HepG2 (cell line): ENCODE measurements around the gene SLC2A14. TPM values are rescaled to one million over a fixed set of nuclear protein-coding genes. Genes with fewer than 3 reads are reported as not detected.
"Not testable (repeated sequence)": the region's sequence is repeated elsewhere in the genome, so short reads cannot be mapped to it uniquely, and the experiment has no call there.

Experiments
- ARID4A ChIP-seq: sonication (generic); formaldehyde crosslinking; IDR thresholded peaks from 2 replicates; pipeline ENCODE4 v1.5.0; 2020; ENCODE audit warnings: mild to moderate bottlenecking, missing genetic modification reagents, borderline replicate concordance
- ASH2L ChIP-seq: fragments of 300-600, 200-600 bp; sonication (generic); IDR thresholded peaks from 2 replicates; pipeline ENCODE4 v1.7.0; 2017; ENCODE audit warnings: low read depth, mild to moderate bottlenecking, moderate library complexity, mixed read lengths, low read length; ENCODE audit not compliant: insufficient read length
- ATF1 ChIP-seq: IDR thresholded peaks from 2 replicates; pipeline ENCODE4 v1.6.1; 2016; ENCODE audit warnings: mild to moderate bottlenecking, control low read depth
- ATF7 ChIP-seq, 2 experiments: fragments of 450-650 bp in 1 of 2; sonication (generic) in 1 of 2; formaldehyde crosslinking in 1 of 2; IDR thresholded peaks; 2 replicates each; pipeline versions ENCODE4 v1.4.0 to v1.6.1; 2016 to 2020; ENCODE audit warnings: antibody characterized with exemption in 1 of 2, mild to moderate bottlenecking in 1 of 2, missing genetic modification reagents in 1 of 2
- DMAP1 ChIP-seq: IDR thresholded peaks from 2 replicates; pipeline ENCODE4 v1.6.1; 2016
- HDAC2 ChIP-seq: sonication (generic); formaldehyde crosslinking; IDR thresholded peaks from 2 replicates; pipeline ENCODE4 v1.4.0; 2020; ENCODE audit warnings: missing genetic modification reagents
- MXD4 ChIP-seq: IDR thresholded peaks from 2 replicates; pipeline ENCODE4 v1.6.1; 2016; ENCODE audit warnings: mild to moderate bottlenecking, missing biosample characterization, missing genetic modification reagents
- MXI1 ChIP-seq: IDR thresholded peaks from 3 replicates; pipeline ENCODE4 v1.6.1; 2012; ENCODE audit warnings: low read depth, low read length, inconsistent platforms, borderline replicate concordance
- NR2F1 ChIP-seq, 2 experiments: fragments of 450-650 bp in 1 of 2; formaldehyde crosslinking in 1 of 2; IDR thresholded peaks; 2 replicates each; pipeline versions ENCODE4 v1.5.0 to v1.6.1; 2016 to 2020; ENCODE audit warnings: mild to moderate bottlenecking in 1 of 2, missing compliant biosample characterization in 1 of 2, missing genetic modification reagents in 1 of 2, moderate library complexity in 1 of 2
- ONECUT2 ChIP-seq: sonication (generic); formaldehyde crosslinking; IDR thresholded peaks from 2 replicates; pipeline ENCODE4 v1.4.0; 2020; ENCODE audit warnings: missing genetic modification reagents
- PITX1 ChIP-seq: sonication (generic); formaldehyde crosslinking; IDR thresholded peaks from 2 replicates; pipeline ENCODE4 v1.5.1; 2020; ENCODE audit warnings: mild to moderate bottlenecking, missing genetic modification reagents
- RARA ChIP-seq: IDR thresholded peaks from 2 replicates; pipeline ENCODE4 v1.6.1; 2016; ENCODE audit warnings: missing genetic modification reagents, missing compliant biosample characterization
- SKI ChIP-seq: fragments of 450-650 bp; IDR thresholded peaks from one replicate; pipeline ENCODE4 v1.6.1; 2018; ENCODE audit warnings: mild to moderate bottlenecking; ENCODE audit not compliant: partially characterized antibody
- TCF7L2 ChIP-seq: IDR thresholded peaks from 2 replicates; pipeline ENCODE4 v1.6.1; 2011; ENCODE audit warnings: mild to moderate bottlenecking, low read depth, low read length, moderate library complexity
- ZEB1 ChIP-seq: IDR thresholded peaks from 2 replicates; pipeline ENCODE4 v1.6.1; 2012; ENCODE audit warnings: mild to moderate bottlenecking, low read depth, inconsistent platforms; ENCODE audit not compliant: insufficient replicate concordance
- ZFP36L1 ChIP-seq: sonication (generic); formaldehyde crosslinking; IDR thresholded peaks from 2 replicates; pipeline ENCODE4 v1.8.0; 2022; ENCODE audit warnings: mild to moderate bottlenecking, missing genetic modification reagents, moderate library complexity
- polyA plus RNA-seq, 8 experiments: library from polyadenylated mRNA; depleted of rRNA in 3 of 8; stranded (reverse) in 7 of 8; unstranded in 1 of 8; fragments of >200 nt; fragmentation: Illumina TruSeq in 4 of 8; extraction: Trizol in 4 of 8; gene quantifications; 2 replicates each; pipeline versions ENCODE4 v1.2.1 to v1.2.3, GENCODE V29; 2011 to 2016; ENCODE audit warnings: low read depth in 4 of 8, missing spikeins in 1 of 8, mixed read lengths in 1 of 8; ENCODE audit not compliant: insufficient read depth in 1 of 8
- total RNA-seq, 5 experiments: library from RNA; depleted of rRNA; stranded (reverse); fragments of >200 nt; fragmentation: Illumina TruSeq; extraction: Trizol; gene quantifications; 2 replicates each; pipeline ENCODE4 v1.2.3, GENCODE V29; 2016; ENCODE audit warnings: low read depth in 1 of 5
- TF ChIP-seq, protein P1 (sequence below): sonication (generic); formaldehyde crosslinking; IDR thresholded peaks from 2 replicates; pipeline ENCODE4 v1.8.0; 2022; ENCODE audit warnings: missing genetic modification reagents, mild to moderate bottlenecking, moderate library complexity, borderline replicate concordance
- TF ChIP-seq, protein P2 (sequence below): IDR thresholded peaks from 2 replicates; pipeline ENCODE4 v1.6.1; 2012; ENCODE audit warnings: low read depth, low read length, improper control_type of control experiment
- TF ChIP-seq, protein P3 (sequence below): sonication (generic); formaldehyde crosslinking; IDR thresholded peaks from 2 replicates; pipeline ENCODE4 v1.4.0; 2020; ENCODE audit warnings: missing genetic modification reagents

SLC2A14 gene
- total and polyA plus RNA-seq, 2 of the 13 experiments (the other 11 are each of a cell fraction or from before 2014, with no cell fraction given): 7.7 to 39.0 TPM

DNA sequence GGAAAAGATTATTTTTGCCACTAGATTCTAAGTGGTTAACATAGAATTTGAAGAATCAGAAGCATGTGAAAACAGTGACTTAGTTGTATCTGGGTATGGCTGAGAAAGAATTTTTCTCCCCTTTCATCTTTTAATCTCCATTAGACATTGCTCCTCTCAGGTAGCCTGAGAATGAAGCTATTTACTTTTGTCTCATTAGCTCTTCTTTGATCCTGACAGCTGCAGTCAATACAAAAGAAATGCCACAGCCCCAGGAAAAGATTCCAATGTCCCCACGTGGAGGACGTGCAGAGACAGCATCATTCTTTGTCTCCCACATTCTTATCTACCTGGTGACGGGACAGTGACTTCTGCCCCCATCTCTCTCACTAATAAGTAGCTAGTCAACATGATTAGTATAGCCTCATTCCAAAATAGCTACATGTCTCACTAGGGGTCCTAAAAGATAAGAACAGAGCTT lies 21.1 kb downstream of the SLC2A14 start (continued):
- TF ChIP-seq, protein P1, sequence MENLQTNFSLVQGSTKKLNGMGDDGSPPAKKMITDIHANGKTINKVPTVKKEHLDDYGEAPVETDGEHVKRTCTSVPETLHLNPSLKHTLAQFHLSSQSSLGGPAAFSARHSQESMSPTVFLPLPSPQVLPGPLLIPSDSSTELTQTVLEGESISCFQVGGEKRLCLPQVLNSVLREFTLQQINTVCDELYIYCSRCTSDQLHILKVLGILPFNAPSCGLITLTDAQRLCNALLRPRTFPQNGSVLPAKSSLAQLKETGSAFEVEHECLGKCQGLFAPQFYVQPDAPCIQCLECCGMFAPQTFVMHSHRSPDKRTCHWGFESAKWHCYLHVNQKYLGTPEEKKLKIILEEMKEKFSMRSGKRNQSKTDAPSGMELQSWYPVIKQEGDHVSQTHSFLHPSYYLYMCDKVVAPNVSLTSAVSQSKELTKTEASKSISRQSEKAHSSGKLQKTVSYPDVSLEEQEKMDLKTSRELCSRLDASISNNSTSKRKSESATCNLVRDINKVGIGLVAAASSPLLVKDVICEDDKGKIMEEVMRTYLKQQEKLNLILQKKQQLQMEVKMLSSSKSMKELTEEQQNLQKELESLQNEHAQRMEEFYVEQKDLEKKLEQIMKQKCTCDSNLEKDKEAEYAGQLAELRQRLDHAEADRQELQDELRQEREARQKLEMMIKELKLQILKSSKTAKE (CRISPR knock-in tag): 0 out of 2 replicates have a peak, but pooled peaks have one; percentile 62
- peak; percentile 49 for TF ChIP-seq ASH2L
- TF ChIP-seq DMAP1 (CRISPR knock-in tag): peak; percentile 63; the same call in 1 of the 2 replicates
- TF ChIP-seq ATF1 (CRISPR knock-in tag): peak; percentile 68; the same call in 1 of the 2 replicates
- peak; percentile 90 for TF ChIP-seq TCF7L2
- peak; percentile 85 for TF ChIP-seq ZEB1
- peak; percentile 69; the same call in 1 of the 3 replicates for TF ChIP-seq MXI1
- TF ChIP-seq ONECUT2 (CRISPR knock-in tag): peak; percentile 80
- peak; percentile 50; the same call in 1 of the 2 replicates for TF ChIP-seq ZFP36L1 (CRISPR knock-in tag)
- TF ChIP-seq MXD4: peak; percentile 80
- peak; percentile 78 for TF ChIP-seq RARA (CRISPR knock-in tag)
- TF ChIP-seq ARID4A: peak; percentile 41; the same call in 1 of the 2 replicates
- TF ChIP-seq ATF7 (IDR thresholded peaks at IDR 0.05): peak; percentile 41; the same call in 1 of the 2 replicates
- TF ChIP-seq ATF7 (CRISPR knock-in tag; IDR thresholded peaks at IDR 0.05): not testable (repeated sequence)
- TF ChIP-seq NR2F1 (CRISPR knock-in tag; IDR thresholded peaks at IDR 0.05): peak in 1 of 2 experiments; percentile 21; a peak in 1 of 4 replicates
- peak; percentile 89 for TF ChIP-seq HDAC2 (CRISPR knock-in tag)
- TF ChIP-seq SKI: peak; percentile 71
- TF ChIP-seq, protein P2, sequence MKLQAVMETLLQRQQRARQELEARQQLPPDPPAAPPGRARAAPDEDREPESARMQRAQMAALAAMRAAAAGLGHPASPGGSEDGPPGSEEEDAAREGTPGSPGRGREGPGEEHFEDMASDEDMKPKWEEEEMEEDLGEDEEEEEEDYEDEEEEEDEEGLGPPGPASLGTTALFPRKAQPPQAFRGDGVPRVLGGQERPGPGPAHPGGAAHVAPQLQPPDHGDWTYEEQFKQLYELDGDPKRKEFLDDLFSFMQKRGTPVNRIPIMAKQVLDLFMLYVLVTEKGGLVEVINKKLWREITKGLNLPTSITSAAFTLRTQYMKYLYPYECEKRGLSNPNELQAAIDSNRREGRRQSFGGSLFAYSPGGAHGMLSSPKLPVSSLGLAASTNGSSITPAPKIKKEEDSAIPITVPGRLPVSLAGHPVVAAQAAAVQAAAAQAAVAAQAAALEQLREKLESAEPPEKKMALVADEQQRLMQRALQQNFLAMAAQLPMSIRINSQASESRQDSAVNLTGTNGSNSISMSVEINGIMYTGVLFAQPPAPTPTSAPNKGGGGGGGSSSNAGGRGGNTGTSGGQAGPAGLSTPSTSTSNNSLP: peak; percentile 59
- peak; percentile 96 for TF ChIP-seq PITX1 (CRISPR knock-in tag)
- TF ChIP-seq, protein P3, sequence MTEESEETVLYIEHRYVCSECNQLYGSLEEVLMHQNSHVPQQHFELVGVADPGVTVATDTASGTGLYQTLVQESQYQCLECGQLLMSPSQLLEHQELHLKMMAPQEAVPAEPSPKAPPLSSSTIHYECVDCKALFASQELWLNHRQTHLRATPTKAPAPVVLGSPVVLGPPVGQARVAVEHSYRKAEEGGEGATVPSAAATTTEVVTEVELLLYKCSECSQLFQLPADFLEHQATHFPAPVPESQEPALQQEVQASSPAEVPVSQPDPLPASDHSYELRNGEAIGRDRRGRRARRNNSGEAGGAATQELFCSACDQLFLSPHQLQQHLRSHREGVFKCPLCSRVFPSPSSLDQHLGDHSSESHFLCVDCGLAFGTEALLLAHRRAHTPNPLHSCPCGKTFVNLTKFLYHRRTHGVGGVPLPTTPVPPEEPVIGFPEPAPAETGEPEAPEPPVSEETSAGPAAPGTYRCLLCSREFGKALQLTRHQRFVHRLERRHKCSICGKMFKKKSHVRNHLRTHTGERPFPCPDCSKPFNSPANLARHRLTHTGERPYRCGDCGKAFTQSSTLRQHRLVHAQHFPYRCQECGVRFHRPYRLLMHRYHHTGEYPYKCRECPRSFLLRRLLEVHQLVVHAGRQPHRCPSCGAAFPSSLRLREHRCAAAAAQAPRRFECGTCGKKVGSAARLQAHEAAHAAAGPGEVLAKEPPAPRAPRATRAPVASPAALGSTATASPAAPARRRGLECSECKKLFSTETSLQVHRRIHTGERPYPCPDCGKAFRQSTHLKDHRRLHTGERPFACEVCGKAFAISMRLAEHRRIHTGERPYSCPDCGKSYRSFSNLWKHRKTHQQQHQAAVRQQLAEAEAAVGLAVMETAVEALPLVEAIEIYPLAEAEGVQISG: peak; percentile 17; the same call in 1 of the 2 replicates
